Peyer's patch (tissue), 4 donors: ENCODE results near the gene MRPL12. TPM values are rescaled to one million over a fixed set of nuclear protein-coding genes. Genes with fewer than 3 reads are reported as not detected.

ENCODE experiments used
- DNase-seq, 3 donors: peaks; one replicate each; pipeline ENCODE4 v3.0.0-alpha.2; 2017 to 2019
- H3K27ac ChIP-seq, 4 donors: fragments of 200-600 bp; sonication (generic); one replicate each; pipeline ENCODE4 v1.5.1; 2016 to 2019
- H3K27me3 ChIP-seq, 2 donors: fragments of 200-600 bp; sonication (generic); one replicate each; pipeline ENCODE4 v1.5.1; 2019
- H3K36me3 ChIP-seq, 3 donors: fragments of 200-600 bp; sonication (generic); one replicate each; pipeline ENCODE4 v1.5.1; 2016 to 2019
- H3K4me1 ChIP-seq, 4 donors: fragments of 200-600 bp; sonication (generic); one replicate each; pipeline ENCODE4 v1.5.1; 2016 to 2019
- H3K4me3 ChIP-seq, 4 donors: fragments of 200-600 bp; sonication (generic); 1 replicate in 3 of 4; 2 replicates in 1 of 4; pipeline ENCODE4 v1.5.1; 2016 to 2019; ENCODE audit warnings: mild to moderate bottlenecking in 1 of 4
- H3K9me3 ChIP-seq, 4 donors: fragments of 200-600 bp; sonication (generic); one replicate each; pipeline ENCODE4 v1.5.1; 2016 to 2019; ENCODE audit warnings: mild to moderate bottlenecking in 1 of 4
- CTCF ChIP-seq, 6 experiments: fragments of 450-650 bp in 4 of 6; fragments of 200-600 bp in 2 of 6; sonication (generic) in 1 of 6; IDR thresholded peaks; one replicate each; pipeline ENCODE4 v1.5.1; 2017 to 2019; ENCODE audit warnings: antibody characterized with exemption in 6 of 6, mild to moderate bottlenecking in 3 of 6, moderate library complexity in 1 of 6
- POLR2A ChIP-seq, 2 donors: fragments of 450-650 bp; IDR thresholded peaks; one replicate each; pipeline ENCODE4 v1.5.1; 2017; ENCODE audit warnings: antibody characterized with exemption in 2 of 2, mild to moderate bottlenecking in 2 of 2, moderate library complexity in 2 of 2
- total RNA-seq, 4 donors: library from RNA; depleted of rRNA; stranded (reverse); fragments of >200 nt; gene quantifications; one replicate each; pipeline ENCODE4 v1.1.0, GENCODE V29; 2016

MRPL12 gene
- total RNA-seq, 4 donors from 2014 or later = 65.6 to 99.9 (median 76.4) TPM

- Histone ChIP-seq H3K27me3 (no peaks in the 10 kb centered on the region), H3K36me3 (peaks cover 0 to 39% (median 0%) of the 10 kb centered on the region in 3 donors), H3K4me1 (peaks cover 7 to 41% (median 13%) of the 10 kb centered on the region in 4 donors), H3K27ac (no peak overlapping the region), H3K9me3 (no peaks in the 10 kb centered on the region), H3K4me3 (no peak overlapping the region)
- DNase-seq = no peak
- TF ChIP-seq POLR2A (IDR thresholded peaks at IDR 0.05) (no peak), CTCF (IDR thresholded peaks at IDR 0.05) (no peak)
Measured at GRCh38 chr17:81715107-81715871, 12.1 kb downstream of the MRPL12 start.

- Histone ChIP-seq H3K27me3 (no peaks in the 10 kb centered on the region), H3K36me3 (peaks cover 0 to 39% (median 0%) of the 10 kb centered on the region in 3 donors), H3K27ac (no peak overlapping the region), H3K9me3 (no peaks in the 10 kb centered on the region), H3K4me1 (peaks cover 2 to 34% (median 8%) of the 10 kb centered on the region in 4 donors), H3K4me3 (no peak overlapping the region)
- TF ChIP-seq CTCF (IDR thresholded peaks at IDR 0.05) = no peak
- no peak for TF ChIP-seq POLR2A (IDR thresholded peaks at IDR 0.05)
- no peak for DNase-seq
Measured at GRCh38 chr17:81715872-81716673, 12.9 kb downstream of the MRPL12 start.

GRCh38 chr17:81716674-81716996, 13.5 kb downstream of the MRPL12 start:
- Histone ChIP-seq H3K4me3 (no peak overlapping the region), H3K36me3 (peaks cover 0 to 39% (median 0%) of the 10 kb centered on the region in 3 donors), H3K27ac (no peak overlapping the region), H3K27me3 (no peaks in the 10 kb centered on the region), H3K4me1 (peaks cover 0 to 34% (median 3%) of the 10 kb centered on the region in 4 donors), H3K9me3 (no peaks in the 10 kb centered on the region)
- DNase-seq = no peak
- TF ChIP-seq CTCF (IDR thresholded peaks at IDR 0.05) = no peak
- no peak for TF ChIP-seq POLR2A (IDR thresholded peaks at IDR 0.05)

- Histone ChIP-seq H3K9me3 (no peaks in the 10 kb centered on the region), H3K27ac (no peak overlapping the region), H3K4me3 (no peak overlapping the region), H3K27me3 (no peaks in the 10 kb centered on the region), H3K4me1 (peaks cover 0 to 40% (median 3%) of the 10 kb centered on the region in 4 donors), H3K36me3 (peaks cover 0 to 39% (median 0%) of the 10 kb centered on the region in 3 donors)
- no peak for TF ChIP-seq POLR2A (IDR thresholded peaks at IDR 0.05)
- no peak for TF ChIP-seq CTCF (IDR thresholded peaks at IDR 0.05)
- no peak for DNase-seq
Measured at GRCh38 chr17:81717049-81717765, 14.0 kb downstream of the MRPL12 start.

- no peaks in the 10 kb centered on the region for H3K27me3 ChIP-seq
- DNase-seq = no peak
- peaks cover 0 to 39% (median 0%) of the 10 kb centered on the region in 3 donors for H3K36me3 ChIP-seq
- H3K4me3 ChIP-seq = no peak overlapping the region
- no peak overlapping the region for H3K27ac ChIP-seq
- TF ChIP-seq POLR2A (IDR thresholded peaks at IDR 0.05) (no peak), CTCF (IDR thresholded peaks at IDR 0.05) (no peak)
- H3K4me1 ChIP-seq = peaks cover 0 to 41% (median 1%) of the 10 kb centered on the region in 4 donors
- H3K9me3 ChIP-seq = no peaks in the 10 kb centered on the region
Measured at GRCh38 chr17:81717766-81718089, 14.6 kb downstream of the MRPL12 start.
